Ascending aorta (tissue), 2 donors: ENCODE results near the gene CDHR4. TPM values are rescaled to one million over a fixed set of nuclear protein-coding genes. Genes with fewer than 3 reads are reported as not detected.
"Not testable (repeated sequence)": the region's sequence is repeated elsewhere in the genome, so short reads cannot be mapped to it uniquely, and the experiment has no call there.

Source experiments
- DNase-seq, 2 donors: peaks; one replicate each; pipeline ENCODE4 v3.0.0-alpha.2; 2019; ENCODE audit warnings: low spot score in 2 of 2
- H3K27ac ChIP-seq, 2 donors: fragments of 200-600 bp; sonication (generic); one replicate each; pipeline ENCODE4 v1.5.1; 2016 to 2017; ENCODE audit warnings: mild to moderate bottlenecking in 1 of 2
- H3K27me3 ChIP-seq: fragments of 200-600 bp; sonication (generic); one replicate; pipeline ENCODE4 v1.5.1; 2017
- H3K36me3 ChIP-seq, 2 donors: fragments of 200-600 bp; sonication (generic); one replicate each; pipeline ENCODE4 v1.5.1; 2016
- H3K4me1 ChIP-seq, 2 donors: fragments of 200-600 bp; sonication (generic); one replicate each; pipeline ENCODE4 v1.5.1; 2016 to 2017; ENCODE audit warnings: mild to moderate bottlenecking in 1 of 2
- H3K4me3 ChIP-seq, 2 donors: fragments of 200-600 bp; sonication (generic); one replicate each; pipeline ENCODE4 v1.5.1; 2016 to 2017; ENCODE audit warnings: mild to moderate bottlenecking in 1 of 2
- H3K9me3 ChIP-seq, 2 donors: fragments of 200-600 bp; sonication (generic); one replicate each; pipeline ENCODE4 v1.5.1; 2016
- CTCF ChIP-seq, 3 experiments: fragments of 200-600 bp in 2 of 3; fragments of 450-650 bp in 1 of 3; sonication (generic) in 2 of 3; IDR thresholded peaks; one replicate each; pipeline ENCODE4 v1.5.1; 2016 to 2019; ENCODE audit warnings: antibody characterized with exemption in 3 of 3, mild to moderate bottlenecking in 1 of 3, moderate library complexity in 1 of 3
- intact Hi-C: fragments of 100-400 bp; cut with DNase I; formaldehyde crosslinking; loops from one replicate; pipeline ENCODE4 v1.15.1; 2023
- total RNA-seq: library from RNA; depleted of rRNA; stranded (reverse); fragments of >200 nt; gene quantifications from one replicate; pipeline ENCODE4 v1.1.0, GENCODE V29; 2016

Gene CDHR4
- total RNA-seq, 1 donor from 2014 or later, result not detected

DNA sequence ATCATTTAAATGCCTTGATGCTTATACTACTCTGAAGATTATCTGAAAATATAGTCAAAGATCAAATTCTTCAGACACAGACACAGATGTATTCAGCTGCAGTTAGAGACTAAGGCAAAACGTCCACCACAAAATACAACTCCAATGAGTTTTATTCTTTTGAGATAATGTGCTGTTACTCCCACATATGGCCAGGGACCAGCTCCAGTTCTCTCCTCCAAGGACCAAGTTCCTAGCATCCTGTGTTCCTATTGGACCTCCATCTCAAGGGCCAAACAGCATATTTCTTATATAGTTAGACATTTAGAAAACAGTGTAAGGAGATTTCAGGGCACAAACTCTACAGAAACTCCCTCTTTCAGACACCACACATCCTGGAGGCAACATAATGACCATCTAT, 40.4 kb downstream of the CDHR4 start:
- H3K27me3 ChIP-seq, result no peaks in the 10 kb centered on the region
- H3K4me3 ChIP-seq, result no peak overlapping the region
- H3K27ac ChIP-seq, result no peak overlapping the region
- intact Hi-C loops, result no loop called here
- no peak for TF ChIP-seq CTCF (IDR thresholded peaks at IDR 0.05)
- H3K4me1 ChIP-seq, result peaks cover 0 to 3% of the 10 kb centered on the region in 2 donors
- DNase-seq, result no peak
- no peaks in the 10 kb centered on the region for H3K36me3 ChIP-seq
- H3K9me3 ChIP-seq, result no peaks in the 10 kb centered on the region

DNA sequence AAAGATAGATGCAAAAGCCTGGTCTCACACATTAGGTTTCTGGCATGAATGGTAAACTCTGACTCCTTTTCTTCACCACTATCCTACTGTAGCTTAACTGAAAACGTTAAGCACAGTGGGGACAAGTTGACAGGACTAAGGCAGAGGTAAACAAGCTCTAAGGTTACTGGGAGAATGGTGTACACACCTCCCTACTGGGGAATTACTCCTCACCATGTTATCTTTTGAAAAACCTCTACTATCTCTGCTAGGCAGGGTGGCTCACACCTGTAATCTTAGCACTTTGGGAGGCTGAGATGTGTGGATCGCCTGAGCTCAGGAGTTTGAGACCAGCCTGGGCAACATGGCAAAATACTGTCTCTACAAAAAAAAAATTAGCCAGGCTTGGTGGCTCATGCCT, 42.5 kb downstream of the CDHR4 start:
- Histone ChIP-seq H3K27me3 (no peaks in the 10 kb centered on the region), H3K9me3 (no peaks in the 10 kb centered on the region), H3K27ac (no peak overlapping the region), H3K36me3 (no peaks in the 10 kb centered on the region), H3K4me1 (peaks cover 0 to 5% of the 10 kb centered on the region in 2 donors), H3K4me3 (no peak overlapping the region)
- intact Hi-C loops, result no loop called here
- no peak for TF ChIP-seq CTCF (IDR thresholded peaks at IDR 0.05)
- no peak for DNase-seq

- no peak overlapping the region for H3K4me3 ChIP-seq
- H3K27ac ChIP-seq, result no peak overlapping the region
- no peaks in the 10 kb centered on the region for H3K9me3 ChIP-seq
- no peak for DNase-seq
- TF ChIP-seq CTCF (IDR thresholded peaks at IDR 0.05), result no peak
- intact Hi-C loops, result no loop called here
- H3K27me3 ChIP-seq, result no peaks in the 10 kb centered on the region
- H3K4me1 ChIP-seq, result peaks cover 0 to 5% of the 10 kb centered on the region in 2 donors
- H3K36me3 ChIP-seq, result no peaks in the 10 kb centered on the region
These were observed 43.6 kb downstream of the CDHR4 start for GRCh38 chr3:49756036-49756435.

GRCh38 chr3:49754536-49754935, 45.1 kb downstream of the CDHR4 start:
- Histone ChIP-seq H3K27me3 (no peaks in the 10 kb centered on the region), H3K4me1 (peaks cover 0 to 2% of the 10 kb centered on the region in 2 donors), H3K27ac (no peak overlapping the region), H3K36me3 (no peaks in the 10 kb centered on the region), H3K9me3 (no peaks in the 10 kb centered on the region), H3K4me3 (no peak overlapping the region)
- no peak for TF ChIP-seq CTCF (IDR thresholded peaks at IDR 0.05)
- no peak for DNase-seq
- intact Hi-C loops, result no loop called here

GRCh38 chr3:49751501-49751900, 48.2 kb downstream of the CDHR4 start:
- Histone ChIP-seq H3K9me3 (no peaks in the 10 kb centered on the region), H3K27ac (no peak overlapping the region), H3K4me1 (peaks cover 0 to 2% of the 10 kb centered on the region in 2 donors), H3K27me3 (no peaks in the 10 kb centered on the region), H3K36me3 (peaks cover 0 to 12% of the 10 kb centered on the region in 2 donors), H3K4me3 (no peak overlapping the region)
- intact Hi-C loops, result no loop called here
- no peak for DNase-seq
- TF ChIP-seq CTCF (IDR thresholded peaks at IDR 0.05), result no peak

GRCh38 chr3:49750056-49750455, 49.6 kb downstream of the CDHR4 start:
- intact Hi-C loops, result no loop called here
- no peak for DNase-seq
- Histone ChIP-seq H3K4me3 (no peak overlapping the region), H3K27ac (no peak overlapping the region), H3K9me3 (no peaks in the 10 kb centered on the region), H3K27me3 (no peaks in the 10 kb centered on the region), H3K4me1 (peaks cover 0 to 2% of the 10 kb centered on the region in 2 donors), H3K36me3 (peaks cover 0 to 18% of the 10 kb centered on the region in 2 donors)
- TF ChIP-seq CTCF (IDR thresholded peaks at IDR 0.05), result no peak

GRCh38 chr3:49748874-49749273, 50.8 kb downstream of the CDHR4 start:
- intact Hi-C loops, H3K4me1 ChIP-seq, DNase-seq, H3K4me3 ChIP-seq, H3K27ac ChIP-seq, H3K27me3 ChIP-seq, H3K9me3 ChIP-seq: not testable (repeated sequence)
- peaks cover 3 to 18% of the 10 kb centered on the region in 2 donors for H3K36me3 ChIP-seq
